GM12874 (cell line): ENCODE data around the gene SLC1A1.

Source experiments
- TF ChIP-seq, protein P1 (sequence below): IDR thresholded peaks from 2 replicates; pipeline ENCODE4 v1.5.1; 2011; ENCODE audit warnings: low read depth, mild to moderate bottlenecking, control low read depth, low read length, moderate library complexity; ENCODE audit not compliant: insufficient read depth

The SLC1A1 gene

GRCh38 chr9:4585135-4585534 lies 94.9 kb downstream of the SLC1A1 start:
- TF ChIP-seq, protein P1, sequence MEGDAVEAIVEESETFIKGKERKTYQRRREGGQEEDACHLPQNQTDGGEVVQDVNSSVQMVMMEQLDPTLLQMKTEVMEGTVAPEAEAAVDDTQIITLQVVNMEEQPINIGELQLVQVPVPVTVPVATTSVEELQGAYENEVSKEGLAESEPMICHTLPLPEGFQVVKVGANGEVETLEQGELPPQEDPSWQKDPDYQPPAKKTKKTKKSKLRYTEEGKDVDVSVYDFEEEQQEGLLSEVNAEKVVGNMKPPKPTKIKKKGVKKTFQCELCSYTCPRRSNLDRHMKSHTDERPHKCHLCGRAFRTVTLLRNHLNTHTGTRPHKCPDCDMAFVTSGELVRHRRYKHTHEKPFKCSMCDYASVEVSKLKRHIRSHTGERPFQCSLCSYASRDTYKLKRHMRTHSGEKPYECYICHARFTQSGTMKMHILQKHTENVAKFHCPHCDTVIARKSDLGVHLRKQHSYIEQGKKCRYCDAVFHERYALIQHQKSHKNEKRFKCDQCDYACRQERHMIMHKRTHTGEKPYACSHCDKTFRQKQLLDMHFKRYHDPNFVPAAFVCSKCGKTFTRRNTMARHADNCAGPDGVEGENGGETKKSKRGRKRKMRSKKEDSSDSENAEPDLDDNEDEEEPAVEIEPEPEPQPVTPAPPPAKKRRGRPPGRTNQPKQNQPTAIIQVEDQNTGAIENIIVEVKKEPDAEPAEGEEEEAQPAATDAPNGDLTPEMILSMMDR = no peak

DNA sequence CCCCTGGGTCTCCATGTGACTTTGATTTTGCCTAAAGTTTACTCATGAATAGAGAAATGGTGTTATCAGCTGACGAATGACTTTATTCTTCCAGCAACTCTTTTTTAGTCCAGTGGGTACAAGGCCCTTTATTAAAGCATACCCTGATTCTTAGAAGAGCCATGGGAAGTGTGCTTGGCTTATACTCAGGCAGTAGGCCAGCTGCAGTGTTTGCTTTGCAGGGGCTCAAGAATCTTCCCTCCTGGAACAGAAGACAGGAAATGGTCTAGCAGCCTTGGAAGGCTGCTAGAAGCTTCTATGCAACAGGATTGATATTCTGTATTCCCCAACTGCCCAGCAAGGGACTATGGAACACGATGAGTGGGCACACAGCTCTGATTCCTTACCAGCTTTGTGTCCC lies 98.5 kb downstream of the SLC1A1 start:
- TF ChIP-seq, protein P1 = no peak

GRCh38 chr9:4590430-4591122 lies 100.3 kb downstream of the SLC1A1 start:
- TF ChIP-seq, protein P1 = no peak

- TF ChIP-seq, protein P1 = no peak
Observed at GRCh38 chr9:4591123-4591500, 100.8 kb downstream of the SLC1A1 start.

DNA sequence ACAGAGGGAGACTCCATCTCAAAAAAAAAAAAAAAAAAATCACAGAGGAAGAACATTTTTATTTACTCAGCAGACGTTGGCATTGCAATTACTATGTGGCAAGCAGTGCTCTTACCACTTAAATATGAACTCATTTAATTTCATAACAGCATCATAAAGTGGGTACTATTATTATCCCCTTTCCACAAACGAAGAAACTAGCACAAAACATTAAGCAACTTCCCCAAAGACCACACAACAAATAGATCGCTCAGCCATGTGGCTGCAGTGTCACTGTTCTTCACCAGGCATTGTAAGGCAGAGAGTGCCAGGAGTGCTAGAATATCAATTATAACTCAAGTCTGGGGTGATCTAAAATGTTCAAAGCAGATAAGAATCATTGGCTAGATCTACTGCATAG lies 102.0 kb downstream of the SLC1A1 start:
- TF ChIP-seq, protein P1 = no peak

- TF ChIP-seq, protein P1 = no peak
Observed at GRCh38 chr9:4592886-4593285, 102.6 kb downstream of the SLC1A1 start.

GRCh38 chr9:4594545-4594944 lies 104.3 kb downstream of the SLC1A1 start:
- TF ChIP-seq, protein P1 = no peak
